ENCODE measurements around the gene FKBP5.
"Not testable (repeated sequence)": the region's sequence is repeated elsewhere in the genome, so short reads cannot be mapped to it uniquely, and the experiment has no call there.

The FKBP5 gene

DNA sequence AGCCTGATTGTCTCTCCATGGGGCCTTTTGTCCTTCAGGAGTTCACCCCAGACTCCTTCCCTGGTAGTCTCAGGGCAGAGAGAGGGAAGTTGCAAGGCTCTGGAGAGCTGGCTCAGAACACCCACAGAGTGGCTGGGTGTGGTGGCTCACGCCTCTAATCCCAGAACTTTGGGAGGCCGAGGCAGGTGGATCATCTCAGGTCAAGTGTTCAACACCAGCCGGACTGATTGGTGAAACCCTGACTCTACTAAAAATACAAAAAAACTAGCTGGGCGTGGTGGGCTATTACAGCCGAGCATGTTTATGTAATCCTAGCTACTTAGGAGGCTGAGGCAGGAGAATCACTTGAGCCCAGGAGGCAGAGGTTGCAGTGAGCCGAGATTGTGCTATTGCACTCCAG, 152.9 kb downstream of the FKBP5 start:
- DNase-seq, result not testable (repeated sequence)

GRCh38 chr6:35534407-35535170, 154.1 kb downstream of the FKBP5 start:
- DNase-seq, result no peak

DNA sequence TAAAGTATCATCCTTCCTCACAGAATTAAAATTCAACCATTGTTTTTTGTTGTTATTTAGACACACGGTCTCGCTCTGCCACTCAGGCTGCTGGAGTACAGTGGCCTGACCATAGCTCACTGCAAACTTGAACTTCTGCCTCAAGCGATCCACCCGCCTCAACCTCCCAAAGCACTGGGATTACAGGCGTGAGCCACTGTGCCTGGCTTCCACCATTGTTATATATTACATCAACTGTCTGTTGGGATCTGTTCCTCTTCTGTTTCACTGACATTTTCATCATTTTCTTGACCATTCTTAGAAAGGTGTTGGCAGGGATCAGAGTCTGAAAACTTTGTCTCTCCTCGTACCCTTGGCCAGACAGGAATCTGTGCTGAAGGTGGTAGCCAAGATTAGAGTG, 154.7 kb downstream of the FKBP5 start:
- DNase-seq, result no peak

- no peak for DNase-seq
Observed at GRCh38 chr6:35532126-35532525, 156.6 kb downstream of the FKBP5 start.

DNA sequence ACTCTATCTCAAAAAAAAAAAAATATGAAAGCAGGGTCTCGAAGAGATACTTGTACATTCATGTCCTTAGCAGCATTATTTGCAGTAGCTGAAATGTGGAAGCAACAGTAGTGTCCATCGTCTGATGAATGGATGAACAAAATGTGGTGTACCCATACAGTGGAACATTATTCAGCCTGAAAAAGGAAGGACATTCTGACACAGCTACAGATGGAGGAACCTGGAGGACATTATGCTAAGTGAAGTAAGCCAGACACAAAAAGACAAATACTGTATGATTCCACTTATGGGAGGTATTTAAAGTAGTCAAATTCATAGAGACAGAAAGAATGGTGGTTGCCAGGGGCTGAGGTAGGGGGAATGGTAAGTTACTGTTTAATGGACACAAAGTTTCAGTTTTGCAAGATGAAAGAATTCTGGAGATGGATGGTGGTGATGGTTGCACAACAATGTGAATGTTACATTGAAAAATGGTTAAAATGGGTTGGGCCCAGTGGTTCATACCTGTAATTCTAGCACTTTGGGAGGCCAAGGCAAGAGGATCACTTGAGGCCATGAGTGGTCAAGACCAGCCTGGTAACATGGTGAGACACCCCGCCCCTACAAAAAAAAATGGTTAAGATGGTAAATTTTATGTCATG, 164.2 kb downstream of the FKBP5 start:
- DNase-seq, result no peak

Data from AML-193 (cell line).